Activated T-cell treated with anti-CD3 and anti-CD28 coated beads, Interleukin-2, amount 50 U/mL, for 72 hours (primary cell): Measurements from ENCODE around the gene ABLIM1. TPM values are rescaled to one million over a fixed set of nuclear protein-coding genes. Genes with fewer than 3 reads are reported as not detected.

Experiments
- ATAC-seq, 2 donors: fragments of 150-1000 bp; cut with Tn5 transposase; replicated peaks in 1 of 2; 2 replicates each; pipeline ENCODE4 v1.10.0; 2021; ENCODE audit warnings: moderate library complexity in 2 of 2, mild to moderate bottlenecking in 1 of 2
- DNase-seq, 2 donors: peaks; one replicate each; pipeline ENCODE4 v3.0.0; 2021 to 2022; ENCODE audit warnings: mixed read lengths in 1 of 2
- H3K27ac Mint-ChIP-seq: one replicate; pipeline ENCODE4 v1.8.0; 2022; ENCODE audit warnings: mild to moderate bottlenecking, moderate library complexity, mixed read lengths
- H3K27me3 Mint-ChIP-seq: one replicate; pipeline ENCODE4 v1.8.0; 2022; ENCODE audit warnings: low read depth, mixed read lengths
- H3K36me3 Mint-ChIP-seq, 2 donors: one replicate each; pipeline ENCODE4 v1.8.0; 2022; ENCODE audit warnings: mixed read lengths in 2 of 2, mild to moderate bottlenecking in 1 of 2; ENCODE audit not compliant: insufficient read depth in 2 of 2
- H3K4me1 Mint-ChIP-seq: one replicate; pipeline ENCODE4 v1.8.0; 2022; ENCODE audit warnings: low read depth, mixed read lengths
- H3K4me3 Mint-ChIP-seq, 2 donors: one replicate each; pipeline ENCODE4 v1.8.0; 2022; ENCODE audit warnings: mild to moderate bottlenecking in 2 of 2, mixed read lengths in 2 of 2, moderate library complexity in 2 of 2
- H3K9me3 Mint-ChIP-seq, 2 donors: one replicate each; pipeline ENCODE4 v1.8.0; 2022; ENCODE audit warnings: mixed read lengths in 2 of 2
- total RNA-seq, 2 donors: library from RNA; stranded (reverse); gene quantifications; one replicate each; pipeline ENCODE4 v1.2.3, GENCODE V29; 2022

The ABLIM1 gene
- total RNA-seq, 2 donors from 2014 or later: 186 to 219 TPM

DNA sequence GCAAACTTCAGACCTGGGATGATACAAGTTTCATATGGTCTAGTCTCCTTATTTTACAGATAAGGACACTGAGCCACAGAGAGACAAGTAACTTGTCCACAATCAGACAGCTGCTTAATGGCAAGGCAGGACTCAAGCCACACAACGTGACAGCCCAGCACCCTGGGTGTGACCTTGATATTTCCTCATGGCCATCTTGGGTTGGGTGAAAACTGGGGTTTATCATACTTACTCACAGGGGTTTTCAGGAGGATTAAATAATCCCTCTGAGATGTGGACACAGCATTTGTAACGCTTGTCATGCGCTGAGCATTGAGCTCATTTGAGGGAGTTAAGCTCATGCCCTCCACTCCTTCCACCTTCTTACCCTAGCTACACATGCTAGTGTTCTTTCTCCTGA lies 58.0 kb downstream of the ABLIM1 start:
- Mint-ChIP-seq H3K27ac (no peak overlapping the region), H3K4me1 (peaks cover 6% of the 10 kb centered on the region), H3K36me3 (no peaks in the 10 kb centered on the region), H3K4me3 (no peak overlapping the region), H3K27me3 (peaks cover 9% of the 10 kb centered on the region), H3K9me3 (no peaks in the 10 kb centered on the region)
- ATAC-seq: no peak
- DNase-seq: no peak

DNA sequence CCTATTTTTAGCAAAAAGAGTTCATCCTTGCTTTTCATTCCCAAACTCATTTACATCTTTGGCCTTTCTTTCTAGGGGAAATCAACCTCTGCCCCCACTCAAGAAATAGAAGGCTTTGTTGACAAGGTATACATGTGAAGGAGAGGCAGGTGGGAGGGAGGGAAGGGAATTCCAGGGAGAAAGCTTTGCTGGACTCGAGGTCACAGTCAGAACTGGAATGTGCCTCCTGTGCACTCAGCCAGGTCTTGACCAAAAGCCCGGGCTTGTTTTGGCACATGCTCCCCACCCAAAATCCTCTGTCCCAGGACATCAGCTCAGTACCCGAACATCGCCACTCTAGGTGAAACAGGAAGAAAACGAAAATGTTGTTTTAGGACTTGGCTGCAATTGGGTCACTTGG lies 61.3 kb downstream of the ABLIM1 start:
- Mint-ChIP-seq H3K4me1 (peaks cover 8% of the 10 kb centered on the region), H3K4me3 (no peak overlapping the region)
- ATAC-seq: no peak

DNA sequence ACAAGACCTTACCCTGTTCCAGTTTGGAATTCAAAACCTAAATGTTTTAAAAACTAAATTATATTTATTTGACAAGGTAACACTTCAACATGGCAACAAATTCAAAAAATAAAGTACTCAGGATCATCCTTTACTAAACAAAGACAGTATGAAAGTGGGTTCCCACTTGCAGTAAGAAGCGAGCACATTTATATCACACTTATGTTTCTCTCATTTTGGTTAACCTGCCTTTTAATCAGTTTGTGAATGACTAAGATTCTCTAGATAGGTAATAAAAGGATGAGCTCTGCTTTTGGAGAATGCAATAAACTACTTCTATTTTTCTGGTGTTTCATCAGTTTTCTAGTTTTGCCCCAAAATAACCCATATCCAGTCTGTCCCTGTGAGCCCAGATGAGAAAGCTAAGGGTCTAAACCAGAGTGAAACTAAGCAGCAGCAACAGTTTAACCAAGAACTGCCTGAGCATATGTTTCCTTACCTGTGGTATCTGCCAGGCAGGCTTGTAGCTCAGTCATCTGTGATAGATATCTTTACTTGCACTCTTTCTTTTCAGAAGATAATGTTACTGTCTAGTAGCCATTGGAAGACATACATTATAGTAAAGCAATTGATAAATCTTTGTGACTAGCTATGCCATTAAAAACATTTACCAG lies 64.1 kb downstream of the ABLIM1 start:
- peaks cover 21% of the 10 kb centered on the region for H3K27me3 Mint-ChIP-seq
- H3K36me3 Mint-ChIP-seq: peaks cover 2% of the 10 kb centered on the region in 2 donors
- H3K27ac Mint-ChIP-seq: no peak overlapping the region
- H3K4me3 Mint-ChIP-seq: no peak overlapping the region
- H3K9me3 Mint-ChIP-seq: peaks cover 2 to 3% of the 10 kb centered on the region in 2 donors
- H3K4me1 Mint-ChIP-seq: peaks cover 8% of the 10 kb centered on the region
- ATAC-seq (peak; percentile 94 to 95), DNase-seq (peak in 1 of 2 donors; percentile 3)

More for the DNA sequence above, 61.3 kb downstream of the ABLIM1 start:
- Mint-ChIP-seq H3K27me3 (peaks cover 21% of the 10 kb centered on the region), H3K27ac (no peak overlapping the region), H3K36me3 (peaks cover 2% of the 10 kb centered on the region in 2 donors), H3K9me3 (peaks cover 2 to 3% of the 10 kb centered on the region in 2 donors)
- DNase-seq: no peak

DNA sequence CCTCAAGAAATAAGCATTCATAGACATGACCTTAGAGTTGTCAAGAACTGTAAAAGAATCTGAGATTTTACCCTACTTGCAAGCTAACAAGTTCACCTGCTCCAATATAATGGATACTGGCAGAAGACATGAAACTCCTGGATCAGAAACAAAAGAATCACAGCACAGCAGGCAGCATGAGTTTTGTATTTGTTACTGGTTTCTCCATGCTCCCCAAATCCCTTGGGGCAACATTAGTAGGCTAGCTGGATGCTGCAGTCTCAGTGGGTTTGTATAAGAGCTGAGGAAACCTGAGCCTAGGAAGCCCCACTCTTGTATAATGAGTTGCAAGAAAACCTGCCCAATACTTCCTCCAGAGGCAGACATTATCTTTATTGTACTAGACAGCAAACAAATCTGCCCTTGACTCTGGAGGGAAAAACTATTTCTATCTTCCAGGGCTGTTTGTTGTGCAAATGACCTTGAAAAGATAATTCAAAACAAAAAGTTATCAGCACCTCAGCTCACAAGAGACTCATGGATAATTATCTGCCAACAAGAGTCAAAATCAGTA lies 64.8 kb downstream of the ABLIM1 start:
- peaks cover 8% of the 10 kb centered on the region for H3K4me1 Mint-ChIP-seq
- H3K36me3 Mint-ChIP-seq: peaks cover 2% of the 10 kb centered on the region in 2 donors
- H3K4me3 Mint-ChIP-seq: no peak overlapping the region
- DNase-seq (no peak), ATAC-seq (no peak)
- peaks cover 2 to 3% of the 10 kb centered on the region in 2 donors for H3K9me3 Mint-ChIP-seq
- H3K27ac Mint-ChIP-seq: no peak overlapping the region
- H3K27me3 Mint-ChIP-seq: peaks cover 21% of the 10 kb centered on the region

DNA sequence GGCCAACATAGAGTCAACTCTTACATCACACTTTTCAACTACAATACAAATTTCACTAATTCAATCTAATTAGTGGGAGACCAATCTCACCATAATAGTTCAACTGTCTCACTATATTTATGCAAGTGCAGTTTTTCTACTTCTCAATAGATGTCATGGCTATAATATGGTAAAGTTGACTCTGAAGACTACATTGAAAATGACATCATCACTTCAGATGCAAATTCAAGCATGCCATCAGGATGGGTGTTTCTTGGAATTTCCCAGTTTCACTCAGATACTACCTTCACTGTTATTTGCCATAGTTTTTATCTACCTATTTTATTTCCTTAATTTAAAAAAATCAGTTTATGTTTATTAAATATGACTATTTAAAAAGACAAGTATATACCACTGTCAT lies 67.1 kb downstream of the ABLIM1 start:
- peaks cover 2% of the 10 kb centered on the region in 2 donors for H3K36me3 Mint-ChIP-seq
- H3K27ac Mint-ChIP-seq: no peak overlapping the region
- DNase-seq (no peak), ATAC-seq (no peak)
- peaks cover 2 to 3% of the 10 kb centered on the region in 2 donors for H3K9me3 Mint-ChIP-seq
- no peak overlapping the region for H3K4me3 Mint-ChIP-seq
- H3K27me3 Mint-ChIP-seq: peaks cover 18% of the 10 kb centered on the region
- H3K4me1 Mint-ChIP-seq: peaks cover 8% of the 10 kb centered on the region

DNA sequence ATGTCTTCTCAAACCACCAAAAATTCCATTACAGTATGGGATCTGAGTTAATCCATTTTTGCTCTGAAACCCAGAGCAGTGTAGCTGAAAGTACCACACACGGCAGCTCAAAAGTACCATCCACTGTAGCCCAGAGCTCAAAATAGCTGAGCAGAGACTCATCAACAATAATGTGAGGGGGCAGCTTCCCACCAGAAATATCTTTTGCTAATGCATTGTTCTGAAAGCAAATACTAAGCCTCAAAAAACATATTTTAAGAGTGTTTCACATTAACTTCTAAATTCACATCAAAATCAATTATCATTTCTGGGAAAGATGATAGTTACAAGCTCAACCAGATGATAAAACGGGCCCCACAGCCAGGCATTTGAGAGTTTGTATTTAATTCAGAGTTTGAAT lies 73.7 kb downstream of the ABLIM1 start:
- Mint-ChIP-seq H3K36me3 (no peaks in the 10 kb centered on the region), H3K27me3 (peaks cover 5% of the 10 kb centered on the region), H3K4me3 (no peak overlapping the region), H3K9me3 (no peaks in the 10 kb centered on the region), H3K4me1 (no peaks in the 10 kb centered on the region), H3K27ac (no peak overlapping the region)
- DNase-seq: no peak
- no peak for ATAC-seq

DNA sequence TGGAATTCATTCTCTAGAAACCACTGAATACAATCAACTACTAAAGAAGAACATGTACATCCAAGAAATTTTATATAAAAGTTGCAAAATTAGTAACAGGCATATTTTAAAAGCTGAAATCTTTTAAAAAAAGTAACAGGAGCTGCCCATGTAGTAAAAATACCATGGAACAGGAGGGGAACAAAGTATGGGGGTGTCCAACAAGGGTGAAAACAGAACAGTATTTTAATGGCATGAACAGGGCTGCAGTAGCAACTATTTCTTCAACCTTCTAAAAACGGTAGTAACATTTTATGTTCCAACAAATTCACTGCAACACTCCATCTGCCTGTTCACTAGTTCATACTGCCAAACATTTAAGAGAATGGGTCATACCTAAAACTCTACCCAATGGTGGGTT lies 77.0 kb downstream of the ABLIM1 start:
- DNase-seq (no peak), ATAC-seq (no peak)
- Mint-ChIP-seq H3K27ac (no peak overlapping the region), H3K4me3 (no peak overlapping the region), H3K27me3 (peaks cover 5% of the 10 kb centered on the region), H3K36me3 (no peaks in the 10 kb centered on the region), H3K4me1 (no peaks in the 10 kb centered on the region), H3K9me3 (no peaks in the 10 kb centered on the region)

DNA sequence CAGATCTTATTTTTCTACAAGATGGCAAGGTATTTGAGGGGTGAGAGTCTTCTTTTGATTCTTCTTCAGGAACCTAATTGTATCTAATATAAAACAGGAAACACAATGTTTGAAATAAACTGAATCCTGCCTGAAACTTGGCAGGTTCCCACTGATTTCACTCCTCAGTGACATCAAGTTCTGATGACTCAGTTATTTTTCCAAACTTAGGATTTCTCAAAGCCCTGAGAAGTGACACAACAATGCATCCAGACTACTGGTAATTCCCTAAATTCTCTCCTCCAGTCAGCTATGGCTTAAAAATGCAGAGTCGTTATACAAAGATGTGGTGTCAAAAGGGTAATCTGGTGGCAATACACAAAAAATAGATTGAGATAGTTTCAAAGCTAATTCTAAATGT lies 80.9 kb downstream of the ABLIM1 start:
- ATAC-seq (no peak), DNase-seq (no peak)
- no peaks in the 10 kb centered on the region for H3K9me3 Mint-ChIP-seq
- no peaks in the 10 kb centered on the region for H3K36me3 Mint-ChIP-seq
- peak overlapping the region; percentile 10 for H3K27ac Mint-ChIP-seq
- H3K4me1 Mint-ChIP-seq: no peaks in the 10 kb centered on the region
- H3K4me3 Mint-ChIP-seq: no peak overlapping the region
- no peaks in the 10 kb centered on the region for H3K27me3 Mint-ChIP-seq

DNA sequence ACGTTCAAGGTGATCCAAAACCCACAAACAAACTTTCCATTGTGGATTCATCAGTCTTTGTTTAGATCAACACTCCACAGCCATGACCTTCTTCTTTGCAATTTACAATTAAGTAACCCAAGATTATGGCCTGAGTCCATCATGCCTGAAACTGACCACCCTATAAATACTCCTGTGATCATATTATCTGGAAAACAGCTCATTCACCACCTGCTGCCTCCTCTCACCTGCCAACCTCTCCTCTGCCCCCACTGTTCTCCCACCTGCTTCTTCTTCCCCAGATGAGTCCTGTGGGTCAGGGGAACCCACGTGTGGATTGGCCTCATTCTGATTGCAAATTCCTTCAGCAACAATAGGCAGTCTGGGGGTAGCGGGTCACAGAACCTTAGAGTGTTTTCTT lies 81.4 kb downstream of the ABLIM1 start:
- Mint-ChIP-seq H3K4me1 (no peaks in the 10 kb centered on the region), H3K9me3 (no peaks in the 10 kb centered on the region), H3K4me3 (no peak overlapping the region), H3K27ac (no peak overlapping the region), H3K27me3 (no peaks in the 10 kb centered on the region), H3K36me3 (no peaks in the 10 kb centered on the region)
- no peak for ATAC-seq
- DNase-seq: no peak

DNA sequence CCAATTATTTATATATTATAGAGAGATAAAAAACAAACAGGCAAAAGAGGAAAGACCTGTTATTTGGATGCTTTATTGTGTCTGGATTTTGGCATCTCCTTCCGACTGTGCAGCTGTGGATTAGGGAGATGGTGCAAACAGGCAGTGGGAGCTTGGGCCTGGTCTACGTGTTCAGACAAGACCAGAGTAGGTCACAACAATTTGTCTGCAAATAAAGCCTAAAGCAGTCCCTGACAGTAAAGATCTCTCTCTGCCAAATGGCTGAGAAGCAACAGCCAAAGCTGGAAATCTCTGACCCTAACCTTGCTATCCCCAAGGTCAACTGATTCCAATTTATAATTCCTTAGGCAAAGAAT lies 82.0 kb downstream of the ABLIM1 start:
- Mint-ChIP-seq H3K4me3 (no peak overlapping the region), H3K36me3 (no peaks in the 10 kb centered on the region), H3K9me3 (no peaks in the 10 kb centered on the region), H3K4me1 (no peaks in the 10 kb centered on the region), H3K27ac (no peak overlapping the region), H3K27me3 (no peaks in the 10 kb centered on the region)
- ATAC-seq (no peak), DNase-seq (no peak)

DNA sequence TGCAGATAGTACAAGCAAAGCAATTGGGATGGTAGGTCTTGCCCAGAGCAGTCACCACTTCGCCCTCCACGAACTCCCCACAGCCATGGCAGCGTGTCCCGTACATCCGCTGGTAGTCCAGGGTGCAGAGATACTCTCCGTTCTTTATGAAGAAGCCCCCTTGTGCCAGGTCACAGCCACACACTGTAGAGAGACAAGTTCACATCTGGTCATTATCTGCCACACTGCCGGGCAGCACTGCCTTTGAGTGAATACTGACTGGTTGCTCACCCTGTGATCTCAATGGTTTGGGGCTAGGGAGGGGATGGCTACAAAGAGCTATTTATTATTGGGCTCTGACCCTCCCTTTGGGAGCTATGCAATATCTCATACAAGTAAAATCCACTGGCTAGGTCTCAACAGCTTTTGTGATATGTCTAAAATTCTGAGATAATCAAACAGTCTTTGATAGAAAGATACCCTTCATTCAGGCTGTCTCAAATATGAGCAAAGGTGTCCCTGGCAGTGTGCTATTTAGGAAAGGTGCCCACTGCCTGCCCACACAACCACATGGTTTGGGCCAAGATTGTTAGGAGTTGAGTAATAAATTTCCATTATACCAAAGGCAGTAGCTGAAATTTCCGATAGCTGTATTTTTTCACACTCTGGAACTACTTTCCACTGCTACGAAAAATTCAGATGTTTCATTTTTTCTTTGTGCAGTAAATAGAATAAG lies 82.5 kb downstream of the ABLIM1 start:
- Mint-ChIP-seq H3K27ac (no peak overlapping the region), H3K4me1 (no peaks in the 10 kb centered on the region), H3K36me3 (no peaks in the 10 kb centered on the region), H3K4me3 (no peak overlapping the region), H3K9me3 (no peaks in the 10 kb centered on the region), H3K27me3 (no peaks in the 10 kb centered on the region)
- ATAC-seq: no peak
- no peak for DNase-seq

DNA sequence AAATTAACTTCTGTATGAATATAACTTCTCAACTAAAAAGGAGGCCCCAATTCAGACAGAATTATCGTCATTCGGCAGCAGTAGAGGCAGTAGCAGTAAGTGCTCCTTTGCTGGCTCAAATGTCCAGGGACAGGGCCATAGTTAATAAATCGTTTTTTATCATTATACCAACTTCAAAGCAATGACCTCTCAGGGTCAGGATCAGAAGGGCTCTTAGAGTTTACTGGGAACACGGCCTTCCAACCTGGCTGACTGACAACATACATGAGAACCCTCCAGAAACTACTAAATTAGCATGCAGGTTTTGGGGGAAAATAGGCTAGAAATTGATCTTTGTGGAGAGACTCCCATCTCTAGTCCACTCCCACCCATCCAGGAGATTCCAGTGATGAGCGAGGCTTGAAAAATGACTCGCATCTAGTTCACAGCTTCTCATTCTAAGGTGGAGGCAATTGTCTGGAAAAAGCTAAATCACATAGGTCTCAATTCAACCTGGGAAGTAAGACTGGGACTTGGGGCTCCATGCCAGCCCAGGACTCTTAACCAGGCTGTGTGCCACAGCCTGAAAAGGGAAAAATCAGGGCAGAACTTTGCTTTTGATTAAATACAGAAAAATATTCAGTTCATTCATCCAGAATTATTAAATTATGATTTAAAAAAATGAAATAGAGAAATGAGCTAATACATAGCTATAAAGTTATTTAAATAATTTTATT lies 84.6 kb downstream of the ABLIM1 start:
- Mint-ChIP-seq H3K4me1 (no peaks in the 10 kb centered on the region), H3K4me3 (no peak overlapping the region), H3K9me3 (no peaks in the 10 kb centered on the region), H3K27ac (no peak overlapping the region), H3K27me3 (no peaks in the 10 kb centered on the region), H3K36me3 (no peaks in the 10 kb centered on the region)
- ATAC-seq (no peak), DNase-seq (no peak)

DNA sequence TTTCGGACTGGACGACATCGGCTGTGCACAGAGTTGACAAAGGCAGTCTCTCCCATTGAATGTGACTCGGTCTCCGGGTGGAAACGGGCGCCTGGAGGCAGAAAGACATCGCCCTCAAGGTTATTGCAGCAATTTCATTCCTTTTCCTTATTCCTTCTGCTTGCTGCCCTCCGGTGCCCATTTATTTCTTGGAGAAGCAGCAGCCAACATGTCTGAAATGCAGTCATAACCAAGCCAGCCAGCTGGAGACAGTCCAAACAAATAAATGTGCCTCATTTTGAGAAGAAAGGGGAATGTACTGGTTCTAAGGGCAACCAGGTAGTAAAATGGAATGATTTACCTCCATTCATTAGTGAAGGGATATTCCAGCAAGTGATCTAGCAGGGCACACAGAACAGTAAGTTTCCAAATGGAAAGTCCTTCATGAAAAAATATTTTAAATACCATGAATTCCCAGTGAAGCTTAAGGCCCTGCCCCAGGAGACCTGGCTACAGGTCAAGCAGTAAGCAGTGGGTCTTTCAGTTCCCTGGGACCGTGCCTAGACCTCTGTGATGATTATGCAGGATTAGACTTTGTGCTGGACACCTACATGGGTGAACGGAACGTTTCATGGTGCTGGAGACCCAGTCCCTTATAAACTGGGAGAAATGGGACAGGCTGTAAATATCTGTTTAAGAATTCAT lies 86.6 kb downstream of the ABLIM1 start:
- Mint-ChIP-seq H3K9me3 (no peaks in the 10 kb centered on the region), H3K4me3 (no peak overlapping the region)

More for the DNA sequence above, 86.6 kb downstream of the ABLIM1 start:
- Mint-ChIP-seq H3K36me3 (no peaks in the 10 kb centered on the region), H3K4me1 (no peaks in the 10 kb centered on the region), H3K27ac (no peak overlapping the region), H3K27me3 (no peaks in the 10 kb centered on the region)
- no peak for ATAC-seq
- no peak for DNase-seq
